ENCODE measurements around the gene AATF.

Gene AATF

DNA sequence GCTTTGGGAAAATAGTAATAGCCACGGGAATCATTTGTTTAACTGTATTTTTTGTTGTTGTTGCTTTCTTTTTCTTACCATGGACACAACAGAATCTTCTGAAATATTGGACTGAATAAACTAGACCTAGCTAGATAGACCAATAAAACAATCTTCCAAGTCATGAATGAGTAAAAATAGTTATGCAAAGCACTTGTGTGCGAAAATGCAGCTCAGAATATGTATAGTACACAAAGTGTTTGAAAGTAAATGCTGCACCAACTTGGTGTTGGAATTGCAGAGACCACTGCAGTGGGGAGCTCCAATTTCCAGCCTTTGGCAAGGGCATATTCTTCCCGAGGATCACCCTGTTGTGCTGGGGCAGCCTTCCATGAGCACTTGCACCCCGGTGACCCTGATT lies 68.0 kb downstream of the AATF start:
- Histone ChIP-seq H3K9me3 (ENCODE audit: control extremely low read depth in 1 of 5, control insufficient read depth in 4 of 5, insufficient read depth in 2 of 5, low read depth in 1 of 5, low read length in 4 of 5) (peaks cover 0 to 3% (median 0%) of the 10 kb centered on the region in 5 experiments), H3K27me3 (replicated peaks in 2 of 5; ENCODE audit: control insufficient read depth in 4 of 5, insufficient read depth in 5 of 5, low read length in 4 of 5) (no peaks in the 10 kb centered on the region), H3K36me3 (ENCODE audit: control insufficient read depth in 4 of 4, insufficient read depth in 4 of 4, low read length in 3 of 4) (peaks cover 6 to 19% (median 12%) of the 10 kb centered on the region in 4 experiments), H3K27ac (ENCODE audit: insufficient read depth in 1 of 2, low read depth in 1 of 2, low read length in 2 of 2, poor library complexity in 1 of 2, severe bottlenecking in 2 of 2) (no peak overlapping the region), H3K4me1 (ENCODE audit: control extremely low read depth in 1 of 4, control insufficient read depth in 4 of 4, insufficient read depth in 4 of 4, low read length in 3 of 4) (no peaks in the 10 kb centered on the region), H3K4me3 (ENCODE audit: control insufficient read depth in 1 of 7, extremely low read depth in 1 of 7, insufficient read depth in 4 of 7, low read depth in 2 of 7, low read length in 6 of 7) (no peak overlapping the region)
- WGBS (ENCODE audit: insufficient coverage), result 100% methylated on average over 3 of the region's 4 CpGs
- POLR2A ChIA-PET, result no interaction called here
- CTCF ChIA-PET, result interaction anchor here (0.6 kb wide), 1 partner anchor 33 kb away, joined by 3 read pairs; no protein-coding TSS in a partner anchor
- no peak for DNase-seq

DNA sequence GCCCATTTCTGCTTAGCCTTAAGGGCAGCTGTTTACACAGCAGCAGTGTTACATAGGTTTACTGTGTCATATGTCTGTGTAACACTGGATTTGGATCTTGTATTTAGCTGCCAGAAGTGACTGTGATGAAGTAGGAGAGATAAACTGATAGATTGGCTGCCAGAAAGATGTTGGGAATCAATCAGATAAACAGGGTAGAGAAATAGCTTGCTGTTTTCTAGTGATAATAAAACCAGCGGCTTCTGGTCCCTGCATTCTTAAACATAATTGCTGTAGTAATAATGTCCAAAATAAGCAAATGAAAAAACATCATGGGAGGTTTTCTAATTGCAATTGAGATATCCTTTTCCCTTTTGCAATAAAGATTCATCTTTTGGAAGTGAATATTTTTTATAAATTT lies 68.7 kb downstream of the AATF start:
- Histone ChIP-seq H3K4me1 (ENCODE audit: control extremely low read depth in 1 of 4, control insufficient read depth in 4 of 4, insufficient read depth in 4 of 4, low read length in 3 of 4) (no peaks in the 10 kb centered on the region), H3K36me3 (ENCODE audit: control insufficient read depth in 4 of 4, insufficient read depth in 4 of 4, low read length in 3 of 4) (peaks cover 7 to 19% (median 14%) of the 10 kb centered on the region in 4 experiments), H3K4me3 (ENCODE audit: control insufficient read depth in 1 of 7, extremely low read depth in 1 of 7, insufficient read depth in 4 of 7, low read depth in 2 of 7, low read length in 6 of 7) (no peak overlapping the region), H3K27ac (ENCODE audit: insufficient read depth in 1 of 2, low read depth in 1 of 2, low read length in 2 of 2, poor library complexity in 1 of 2, severe bottlenecking in 2 of 2) (no peak overlapping the region), H3K9me3 (ENCODE audit: control extremely low read depth in 1 of 5, control insufficient read depth in 4 of 5, insufficient read depth in 2 of 5, low read depth in 1 of 5, low read length in 4 of 5) (peaks cover 0 to 3% (median 0%) of the 10 kb centered on the region in 5 experiments), H3K27me3 (replicated peaks in 2 of 5; ENCODE audit: control insufficient read depth in 4 of 5, insufficient read depth in 5 of 5, low read length in 4 of 5) (no peaks in the 10 kb centered on the region)
- ChIA-PET POLR2A (no interaction called here), CTCF (no interaction called here)
- DNase-seq, result no peak
- no CpG with 5 or more reads among the region's 1 CpG for WGBS (ENCODE audit: insufficient coverage)

DNA sequence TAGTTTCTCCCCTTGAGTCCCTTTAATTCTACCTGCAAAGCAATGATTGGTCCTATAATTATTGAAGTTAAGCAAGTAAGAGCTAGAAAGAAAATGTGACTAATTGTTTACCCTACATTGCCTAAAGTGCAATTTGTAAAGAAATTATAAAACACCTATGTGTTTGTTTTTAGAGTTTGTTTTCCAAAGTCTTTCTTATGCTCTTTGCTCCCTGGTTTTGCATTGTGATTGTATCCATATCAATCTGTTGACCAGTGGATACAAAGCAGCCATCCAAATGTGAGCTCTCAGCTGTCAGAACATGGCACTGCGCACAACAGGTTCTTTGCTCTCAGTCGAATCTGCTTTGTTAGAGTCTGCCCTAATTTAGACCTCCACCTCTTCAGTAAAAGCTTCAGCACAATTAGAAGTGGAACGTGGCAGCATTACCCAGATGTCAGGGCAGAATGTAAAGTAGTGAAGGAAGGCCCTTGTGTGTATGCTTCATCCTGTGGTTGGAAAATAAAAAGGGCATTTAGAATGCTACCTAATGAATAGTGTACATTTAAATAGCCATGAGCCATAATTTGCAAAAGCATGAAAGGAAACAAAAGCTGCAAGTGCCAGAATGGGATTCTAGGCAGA lies 70.5 kb downstream of the AATF start:
- WGBS (ENCODE audit: insufficient coverage), result 100% methylated on average over 2 of the region's 3 CpGs
- Histone ChIP-seq H3K4me1 (ENCODE audit: control extremely low read depth in 1 of 4, control insufficient read depth in 4 of 4, insufficient read depth in 4 of 4, low read length in 3 of 4) (peaks cover 0 to under 1% (median 0%) of the 10 kb centered on the region in 4 experiments), H3K4me3 (ENCODE audit: control insufficient read depth in 1 of 7, extremely low read depth in 1 of 7, insufficient read depth in 4 of 7, low read depth in 2 of 7, low read length in 6 of 7) (no peak overlapping the region), H3K27ac (ENCODE audit: insufficient read depth in 1 of 2, low read depth in 1 of 2, low read length in 2 of 2, poor library complexity in 1 of 2, severe bottlenecking in 2 of 2) (no peak overlapping the region), H3K36me3 (ENCODE audit: control insufficient read depth in 4 of 4, insufficient read depth in 4 of 4, low read length in 3 of 4) (peaks cover 8 to 20% (median 12%) of the 10 kb centered on the region in 4 experiments), H3K27me3 (replicated peaks in 2 of 5; ENCODE audit: control insufficient read depth in 4 of 5, insufficient read depth in 5 of 5, low read length in 4 of 5) (no peaks in the 10 kb centered on the region), H3K9me3 (ENCODE audit: control extremely low read depth in 1 of 5, control insufficient read depth in 4 of 5, insufficient read depth in 2 of 5, low read depth in 1 of 5, low read length in 4 of 5) (peaks cover 0 to 3% (median 0%) of the 10 kb centered on the region in 5 experiments)
- ChIA-PET CTCF (interaction anchor here (0.7 to 1.6 kb wide), 3 partner anchors 12 to 213 kb away, joined by 3 to 6 read pairs (median 3); no protein-coding TSS in a partner anchor), POLR2A (no interaction called here)
- no peak for DNase-seq

DNA sequence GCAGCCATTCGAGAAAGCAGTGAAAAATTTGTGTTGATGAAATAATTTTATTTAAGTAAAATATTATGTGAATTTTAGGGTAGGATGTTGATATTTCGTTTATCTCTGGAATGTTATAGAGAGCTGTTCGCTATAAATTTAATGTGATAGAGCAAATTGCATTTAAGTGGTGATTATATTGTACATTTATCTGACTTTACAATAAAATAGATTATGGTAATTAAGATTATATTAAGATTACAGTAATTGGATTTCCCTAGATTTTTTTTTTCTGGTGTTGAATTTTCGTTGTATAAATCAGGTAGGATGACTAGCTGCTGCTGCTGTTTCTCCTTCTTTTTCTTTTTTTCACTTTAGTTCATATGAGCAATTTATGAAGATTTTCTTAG lies 71.0 kb downstream of the AATF start:
- Histone ChIP-seq H3K4me1 (ENCODE audit: control extremely low read depth in 1 of 4, control insufficient read depth in 4 of 4, insufficient read depth in 4 of 4, low read length in 3 of 4) (peaks cover 0 to 1% (median 0%) of the 10 kb centered on the region in 4 experiments), H3K27me3 (replicated peaks in 2 of 5; ENCODE audit: control insufficient read depth in 4 of 5, insufficient read depth in 5 of 5, low read length in 4 of 5) (no peaks in the 10 kb centered on the region), H3K4me3 (ENCODE audit: control insufficient read depth in 1 of 7, extremely low read depth in 1 of 7, insufficient read depth in 4 of 7, low read depth in 2 of 7, low read length in 6 of 7) (no peak overlapping the region), H3K27ac (ENCODE audit: insufficient read depth in 1 of 2, low read depth in 1 of 2, low read length in 2 of 2, poor library complexity in 1 of 2, severe bottlenecking in 2 of 2) (no peak overlapping the region), H3K36me3 (ENCODE audit: control insufficient read depth in 4 of 4, insufficient read depth in 4 of 4, low read length in 3 of 4) (peaks cover 8 to 24% (median 13%) of the 10 kb centered on the region in 4 experiments), H3K9me3 (ENCODE audit: control extremely low read depth in 1 of 5, control insufficient read depth in 4 of 5, insufficient read depth in 2 of 5, low read depth in 1 of 5, low read length in 4 of 5) (peaks cover 0 to 3% (median 0%) of the 10 kb centered on the region in 5 experiments)
- CTCF ChIA-PET, result interaction anchor here (1.3 to 1.6 kb wide), 2 partner anchors 12 to 213 kb away, joined by 3 to 6 read pairs; no protein-coding TSS in a partner anchor
- no peak for DNase-seq
- WGBS (ENCODE audit: insufficient coverage), result 100% methylated on average over 1 of the region's 4 CpGs
- POLR2A ChIA-PET, result interaction anchor here (0.6 kb wide), 1 partner anchor 122 kb away, joined by 3 read pairs; no protein-coding TSS in a partner anchor

DNA sequence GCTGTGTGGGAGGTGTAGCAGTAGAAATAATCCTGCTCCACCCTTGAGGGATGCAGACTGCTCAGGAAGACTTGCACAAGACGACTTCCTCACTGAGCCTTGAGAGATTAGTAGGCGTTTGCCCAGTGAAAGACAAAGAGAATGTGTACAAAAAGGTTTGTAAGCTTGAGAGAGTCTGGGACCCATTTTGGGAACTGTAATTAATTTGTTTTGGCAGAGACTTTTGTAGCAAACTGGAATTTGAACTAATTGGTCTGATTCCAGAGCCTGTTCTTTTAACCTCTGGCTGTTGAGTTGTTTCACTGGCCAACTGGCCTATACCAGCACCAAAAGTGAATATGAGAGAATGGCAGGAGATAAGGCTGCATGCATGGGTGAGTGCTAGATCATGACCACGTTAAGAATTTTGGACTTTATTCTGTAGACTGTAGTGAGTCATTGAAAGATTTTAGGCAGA lies 75.5 kb downstream of the AATF start:
- Histone ChIP-seq H3K27ac (ENCODE audit: insufficient read depth in 1 of 2, low read depth in 1 of 2, low read length in 2 of 2, poor library complexity in 1 of 2, severe bottlenecking in 2 of 2) (no peak overlapping the region), H3K36me3 (ENCODE audit: control insufficient read depth in 4 of 4, insufficient read depth in 4 of 4, low read length in 3 of 4) (peaks cover 4 to 19% (median 13%) of the 10 kb centered on the region in 4 experiments), H3K4me3 (ENCODE audit: control insufficient read depth in 1 of 7, extremely low read depth in 1 of 7, insufficient read depth in 4 of 7, low read depth in 2 of 7, low read length in 6 of 7) (no peak overlapping the region), H3K27me3 (replicated peaks in 2 of 5; ENCODE audit: control insufficient read depth in 4 of 5, insufficient read depth in 5 of 5, low read length in 4 of 5) (no peaks in the 10 kb centered on the region), H3K9me3 (ENCODE audit: control extremely low read depth in 1 of 5, control insufficient read depth in 4 of 5, insufficient read depth in 2 of 5, low read depth in 1 of 5, low read length in 4 of 5) (no peaks in the 10 kb centered on the region), H3K4me1 (ENCODE audit: control extremely low read depth in 1 of 4, control insufficient read depth in 4 of 4, insufficient read depth in 4 of 4, low read length in 3 of 4) (peaks cover 0 to 1% (median 0%) of the 10 kb centered on the region in 4 experiments)
- no peak for DNase-seq
- ChIA-PET CTCF (no interaction called here), POLR2A (no interaction called here)
- 71% methylated on average over 3 of the region's 3 CpGs for WGBS (ENCODE audit: insufficient coverage)

DNA sequence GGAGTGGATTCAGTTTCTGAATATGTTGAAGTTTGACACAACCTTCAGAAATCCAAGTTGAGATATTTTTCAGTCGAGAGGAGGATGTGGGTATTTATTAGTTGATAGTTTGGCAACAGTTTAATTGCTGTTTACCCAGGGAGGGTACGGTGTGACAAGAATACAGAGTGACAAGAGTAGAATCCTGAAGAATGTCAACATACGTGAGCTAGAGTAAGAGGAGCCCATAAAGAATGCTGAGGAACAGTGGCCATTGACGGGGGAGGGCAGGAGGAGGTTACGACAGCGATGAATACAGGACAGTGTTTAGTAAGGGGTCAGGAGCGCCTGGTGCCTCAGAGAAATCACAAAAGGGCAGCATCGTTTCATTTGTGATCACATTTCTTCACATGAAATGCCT lies 76.5 kb downstream of the AATF start:
- H3K27ac ChIP-seq (ENCODE audit: insufficient read depth in 1 of 2, low read depth in 1 of 2, low read length in 2 of 2, poor library complexity in 1 of 2, severe bottlenecking in 2 of 2), result no peak overlapping the region
- 92% methylated on average over 8 of the region's 8 CpGs for WGBS (ENCODE audit: insufficient coverage)
- CTCF ChIA-PET, result no interaction called here

DNA sequence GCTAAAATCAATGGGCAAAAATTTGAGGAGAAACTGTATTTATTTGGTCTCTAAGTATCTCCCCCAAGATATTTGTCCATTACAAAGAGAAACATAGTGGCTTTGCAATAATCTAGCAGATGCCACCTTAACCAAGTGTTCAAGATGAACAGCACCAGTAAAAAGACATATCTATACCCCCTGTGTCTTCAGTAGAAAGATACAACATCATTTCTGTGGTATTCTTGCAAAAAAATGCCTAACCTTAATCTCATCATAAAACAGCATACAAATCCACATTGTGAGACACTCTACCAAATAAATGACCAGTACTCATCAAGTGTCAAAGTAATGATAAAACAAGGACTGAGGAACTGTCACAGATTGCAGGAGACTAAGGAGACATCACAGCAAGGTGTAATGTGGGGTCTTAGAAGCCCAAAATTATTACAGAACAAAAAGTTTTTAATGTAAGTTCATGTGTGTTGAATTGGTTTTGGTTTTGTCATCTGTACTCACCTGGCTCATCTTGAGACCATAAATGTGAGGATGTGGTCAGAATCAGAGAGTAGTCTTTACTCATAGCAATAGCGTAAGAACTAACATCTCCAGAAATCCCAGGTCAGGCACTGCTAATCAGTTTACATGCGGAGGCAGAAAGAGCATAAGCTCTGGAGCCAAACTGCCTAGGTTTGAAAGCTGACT lies 77.2 kb downstream of the AATF start:
- no peak overlapping the region for H3K4me3 ChIP-seq (ENCODE audit: control insufficient read depth in 1 of 7, extremely low read depth in 1 of 7, insufficient read depth in 4 of 7, low read depth in 2 of 7, low read length in 6 of 7)
- peaks cover 0 to 1% (median 0%) of the 10 kb centered on the region in 4 experiments for H3K4me1 ChIP-seq (ENCODE audit: control extremely low read depth in 1 of 4, control insufficient read depth in 4 of 4, insufficient read depth in 4 of 4, low read length in 3 of 4)
- no peaks in the 10 kb centered on the region for H3K27me3 ChIP-seq (replicated peaks in 2 of 5; ENCODE audit: control insufficient read depth in 4 of 5, insufficient read depth in 5 of 5, low read length in 4 of 5)
- 100% methylated on average over 1 of the region's 2 CpGs for WGBS (ENCODE audit: insufficient coverage)
- POLR2A ChIA-PET, result no interaction called here
- CTCF ChIA-PET, result no interaction called here
- no peak overlapping the region for H3K27ac ChIP-seq (ENCODE audit: insufficient read depth in 1 of 2, low read depth in 1 of 2, low read length in 2 of 2, poor library complexity in 1 of 2, severe bottlenecking in 2 of 2)
- DNase-seq, result no peak
- peaks cover 3 to 16% (median 10%) of the 10 kb centered on the region in 4 experiments for H3K36me3 ChIP-seq (ENCODE audit: control insufficient read depth in 4 of 4, insufficient read depth in 4 of 4, low read length in 3 of 4)
- H3K9me3 ChIP-seq (ENCODE audit: control extremely low read depth in 1 of 5, control insufficient read depth in 4 of 5, insufficient read depth in 2 of 5, low read depth in 1 of 5, low read length in 4 of 5), result no peaks in the 10 kb centered on the region

More for the DNA sequence above, 76.5 kb downstream of the AATF start:
- Histone ChIP-seq H3K4me1 (ENCODE audit: control extremely low read depth in 1 of 4, control insufficient read depth in 4 of 4, insufficient read depth in 4 of 4, low read length in 3 of 4) (peaks cover 0 to 1% (median 0%) of the 10 kb centered on the region in 4 experiments), H3K4me3 (ENCODE audit: control insufficient read depth in 1 of 7, extremely low read depth in 1 of 7, insufficient read depth in 4 of 7, low read depth in 2 of 7, low read length in 6 of 7) (no peak overlapping the region), H3K27me3 (replicated peaks in 2 of 5; ENCODE audit: control insufficient read depth in 4 of 5, insufficient read depth in 5 of 5, low read length in 4 of 5) (no peaks in the 10 kb centered on the region), H3K9me3 (ENCODE audit: control extremely low read depth in 1 of 5, control insufficient read depth in 4 of 5, insufficient read depth in 2 of 5, low read depth in 1 of 5, low read length in 4 of 5) (no peaks in the 10 kb centered on the region), H3K36me3 (ENCODE audit: control insufficient read depth in 4 of 4, insufficient read depth in 4 of 4, low read length in 3 of 4) (peaks cover 4 to 16% (median 11%) of the 10 kb centered on the region in 4 experiments)
- POLR2A ChIA-PET, result no interaction called here
- DNase-seq, result no peak

Measured in common myeloid progenitor, CD34-positive (primary cell).